ENCODE results near the gene MFAP3.

GRCh38 chr5:154084062-154084639 is 45.4 kb downstream of the MFAP3 start:
- TF ChIP-seq YY1 (IDR thresholded peaks at IDR 0.05; ENCODE audit: low read depth) (no peak), CEBPB (IDR thresholded peaks at IDR 0.05) (no peak), EP300 (IDR thresholded peaks at IDR 0.05; ENCODE audit: borderline replicate concordance) (no peak), REST (IDR thresholded peaks at IDR 0.05; ENCODE audit: low read depth) (no peak), TCF12 (IDR thresholded peaks at IDR 0.05; ENCODE audit: low read depth) (no peak), TAF1 (IDR thresholded peaks at IDR 0.05; ENCODE audit: low read depth) (no peak)
- TF ChIP-seq, protein P1, sequence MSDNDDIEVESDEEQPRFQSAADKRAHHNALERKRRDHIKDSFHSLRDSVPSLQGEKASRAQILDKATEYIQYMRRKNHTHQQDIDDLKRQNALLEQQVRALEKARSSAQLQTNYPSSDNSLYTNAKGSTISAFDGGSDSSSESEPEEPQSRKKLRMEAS (IDR thresholded peaks at IDR 0.05), result no peak

Data from Ishikawa (cell line).